GM12874 (cell line): Measurements from ENCODE around the gene TOR4A.

ENCODE experiments used
- TF ChIP-seq, protein P1 (sequence below): IDR thresholded peaks from 2 replicates; pipeline ENCODE4 v1.5.1; 2011; ENCODE audit warnings: low read depth, mild to moderate bottlenecking, control low read depth, low read length, moderate library complexity; ENCODE audit not compliant: insufficient read depth

TOR4A gene

GRCh38 chr9:137317718-137318511, 40.4 kb downstream of the TOR4A start:
- TF ChIP-seq, protein P1, sequence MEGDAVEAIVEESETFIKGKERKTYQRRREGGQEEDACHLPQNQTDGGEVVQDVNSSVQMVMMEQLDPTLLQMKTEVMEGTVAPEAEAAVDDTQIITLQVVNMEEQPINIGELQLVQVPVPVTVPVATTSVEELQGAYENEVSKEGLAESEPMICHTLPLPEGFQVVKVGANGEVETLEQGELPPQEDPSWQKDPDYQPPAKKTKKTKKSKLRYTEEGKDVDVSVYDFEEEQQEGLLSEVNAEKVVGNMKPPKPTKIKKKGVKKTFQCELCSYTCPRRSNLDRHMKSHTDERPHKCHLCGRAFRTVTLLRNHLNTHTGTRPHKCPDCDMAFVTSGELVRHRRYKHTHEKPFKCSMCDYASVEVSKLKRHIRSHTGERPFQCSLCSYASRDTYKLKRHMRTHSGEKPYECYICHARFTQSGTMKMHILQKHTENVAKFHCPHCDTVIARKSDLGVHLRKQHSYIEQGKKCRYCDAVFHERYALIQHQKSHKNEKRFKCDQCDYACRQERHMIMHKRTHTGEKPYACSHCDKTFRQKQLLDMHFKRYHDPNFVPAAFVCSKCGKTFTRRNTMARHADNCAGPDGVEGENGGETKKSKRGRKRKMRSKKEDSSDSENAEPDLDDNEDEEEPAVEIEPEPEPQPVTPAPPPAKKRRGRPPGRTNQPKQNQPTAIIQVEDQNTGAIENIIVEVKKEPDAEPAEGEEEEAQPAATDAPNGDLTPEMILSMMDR: no peak

DNA sequence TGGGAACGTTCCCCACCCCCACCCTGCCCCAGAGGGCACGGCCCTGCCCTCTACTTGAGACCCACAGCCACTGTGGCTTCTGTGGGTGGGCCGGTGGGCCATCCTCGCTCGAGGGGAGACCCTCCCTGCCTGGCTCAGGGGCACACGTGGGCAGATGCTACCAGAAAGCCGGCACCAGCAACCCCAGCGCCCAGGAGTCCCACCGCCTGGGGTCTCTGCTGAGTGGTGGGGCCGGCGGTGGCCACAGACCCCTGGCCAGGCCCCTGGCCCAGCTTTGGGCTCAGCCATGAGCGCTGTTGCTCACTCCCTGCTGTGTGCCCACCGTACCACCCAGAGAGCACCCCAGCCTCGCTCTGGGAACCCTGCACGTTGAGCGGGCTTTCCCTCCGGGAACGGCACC, 41.1 kb downstream of the TOR4A start:
- TF ChIP-seq, protein P1: no peak

DNA sequence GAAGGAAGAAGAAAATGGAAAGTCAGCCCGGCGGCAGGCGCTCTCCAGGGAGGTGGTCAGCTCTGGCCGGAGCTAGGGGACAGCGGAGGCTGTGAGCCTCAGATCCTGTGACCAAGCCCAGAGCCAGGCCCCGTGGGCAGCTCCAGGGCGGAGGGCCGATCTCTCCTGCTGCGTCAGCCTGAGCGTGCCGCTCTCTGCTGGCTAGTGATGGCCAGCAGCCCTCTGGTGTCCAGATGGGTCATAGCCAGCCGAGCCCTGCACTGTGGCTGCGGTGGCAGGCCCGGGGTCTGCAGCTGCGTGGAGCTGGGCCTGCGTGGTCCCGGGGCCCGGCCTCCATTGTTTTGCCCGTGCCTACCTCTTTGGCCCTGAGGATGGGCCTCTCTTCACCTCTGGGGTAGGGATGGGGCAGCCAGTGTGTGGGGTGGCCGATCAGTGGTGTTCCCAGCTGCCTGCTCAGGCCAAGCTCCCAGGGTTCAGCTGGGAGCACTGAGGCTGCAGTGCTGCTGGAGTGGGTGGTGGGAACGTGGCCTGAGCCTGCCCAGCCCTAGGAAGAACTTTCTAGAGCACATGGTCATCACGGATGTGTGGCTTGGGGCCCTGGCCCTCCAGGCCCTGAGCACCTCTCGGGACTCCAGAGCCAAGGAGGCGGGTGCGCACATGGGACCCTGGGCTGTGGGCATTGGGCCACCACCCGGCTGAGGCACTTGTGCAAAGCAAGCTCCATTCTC, 41.6 kb downstream of the TOR4A start:
- TF ChIP-seq, protein P1: no peak

GRCh38 chr9:137319739-137320551, 42.4 kb downstream of the TOR4A start:
- TF ChIP-seq, protein P1: no peak

- TF ChIP-seq, protein P1: no peak
Measured at GRCh38 chr9:137320555-137321384, 43.2 kb downstream of the TOR4A start.

- TF ChIP-seq, protein P1: no peak
Measured at GRCh38 chr9:137321726-137322361, 44.3 kb downstream of the TOR4A start.
